ENCODE measurements around the gene PTPN14.

PTPN14 gene

DNA sequence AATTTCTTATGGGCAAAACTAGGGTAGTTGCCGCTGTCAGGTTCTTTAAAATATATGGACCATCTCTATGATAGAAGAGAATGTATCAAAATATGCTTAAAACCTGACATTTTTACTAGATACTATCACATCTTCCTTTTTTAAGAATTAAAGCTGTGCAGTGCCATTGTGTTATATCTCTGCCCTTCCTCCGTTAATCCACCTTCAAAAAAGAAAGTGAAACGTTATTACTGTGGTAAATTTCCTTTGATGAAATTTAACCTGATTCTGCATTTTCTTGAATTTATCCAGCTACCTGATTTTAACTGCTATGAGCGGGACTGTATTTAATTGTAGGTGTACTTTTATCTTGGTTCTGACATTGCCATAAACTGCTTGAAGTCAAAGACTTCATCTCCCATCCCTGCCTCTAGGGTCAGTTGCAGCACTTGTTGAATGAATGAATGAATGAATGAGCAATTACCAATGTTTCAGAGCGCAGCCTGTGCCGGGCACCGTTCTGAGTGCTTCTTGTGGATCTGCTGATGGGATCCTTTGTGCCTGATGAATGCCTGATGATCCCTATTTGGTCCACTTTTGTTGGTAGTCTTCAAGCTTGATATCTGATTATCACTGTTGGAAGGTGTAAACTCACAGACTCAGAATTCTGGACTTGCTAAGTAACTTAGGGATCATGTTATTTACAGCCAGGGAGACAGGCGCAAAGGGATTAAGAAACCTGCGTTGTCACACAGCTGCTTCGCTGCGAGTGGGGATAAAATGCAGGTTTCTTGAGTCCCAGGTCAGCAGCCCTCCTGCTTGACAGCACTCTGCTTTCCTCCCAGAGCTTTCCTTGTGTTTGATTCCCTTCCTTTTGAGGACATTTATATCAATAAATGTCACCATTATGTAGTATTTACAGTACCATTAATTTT is 240.4 kb downstream of the PTPN14 start:
- no peak for DNase-seq (ENCODE audit: low read depth in 2 of 2)

DNA sequence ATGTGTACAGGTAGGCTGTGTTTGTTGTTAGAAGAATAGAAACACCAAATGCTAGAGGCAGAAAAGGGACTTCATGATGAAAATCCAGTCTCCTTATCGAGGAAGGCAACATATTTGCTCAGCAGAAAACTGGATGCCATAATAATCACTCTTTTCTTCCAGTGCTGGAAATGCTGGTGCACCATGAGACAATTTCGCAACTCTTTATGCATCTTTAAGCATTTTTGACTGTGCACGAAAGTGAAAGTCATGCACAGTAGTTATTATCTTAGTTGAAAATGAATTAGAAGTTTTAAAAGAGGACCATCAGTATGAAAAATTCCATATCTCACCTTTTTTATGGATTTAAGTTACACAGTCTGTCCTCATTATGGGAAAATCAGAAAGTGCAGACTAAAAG is 241.4 kb downstream of the PTPN14 start:
- no peak for DNase-seq (ENCODE audit: low read depth in 2 of 2)

DNA sequence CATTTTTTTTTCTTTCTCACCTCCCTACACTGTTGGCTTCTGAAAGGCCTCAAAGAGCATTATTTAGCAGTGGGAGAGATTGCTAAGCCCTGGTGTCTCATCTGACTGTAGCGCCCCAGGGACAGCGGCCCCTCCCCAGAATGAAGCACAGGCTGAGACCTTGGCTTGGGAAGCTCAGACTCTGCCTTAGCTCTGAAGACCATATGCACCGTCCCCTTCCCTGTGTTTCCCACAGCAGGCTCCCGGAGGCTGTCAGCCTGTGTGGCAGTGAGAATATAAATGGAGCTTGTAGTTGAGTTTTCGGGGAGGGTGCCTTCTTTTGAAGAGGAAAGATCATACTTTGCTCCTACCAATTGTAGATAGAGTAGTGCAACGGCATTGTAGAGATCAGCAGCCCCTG is 245.1 kb downstream of the PTPN14 start:
- DNase-seq (ENCODE audit: low read depth in 2 of 2) = no peak

DNA sequence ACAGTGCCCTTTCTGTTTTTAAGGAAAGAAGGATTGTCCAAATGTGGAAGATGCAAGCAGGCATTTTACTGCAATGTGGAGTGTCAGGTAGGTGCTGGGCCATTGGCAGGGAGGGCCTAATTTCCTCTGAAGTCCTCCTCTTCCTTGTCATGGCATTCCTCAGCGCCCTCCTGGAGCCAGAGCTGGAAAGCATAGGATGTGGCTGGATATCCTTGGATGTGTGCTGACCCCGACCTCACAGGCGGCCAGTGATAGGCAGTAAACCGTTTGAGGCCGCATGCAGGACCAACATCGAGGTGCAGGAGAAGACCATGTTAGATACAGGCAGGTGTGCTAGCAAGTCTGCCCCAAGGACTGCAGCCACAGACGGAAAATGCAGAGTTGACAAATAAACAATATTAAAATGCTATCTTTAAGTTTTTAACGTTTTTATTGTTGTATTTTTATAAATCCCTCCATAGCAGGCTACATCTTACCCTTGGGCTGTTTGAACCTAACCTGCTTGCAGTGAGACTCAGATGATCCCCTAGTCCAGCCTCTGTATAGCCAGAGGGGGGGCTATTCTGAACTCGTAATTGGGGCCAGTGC is 246.1 kb downstream of the PTPN14 start:
- DNase-seq (ENCODE audit: low read depth in 2 of 2) = no peak

DNA sequence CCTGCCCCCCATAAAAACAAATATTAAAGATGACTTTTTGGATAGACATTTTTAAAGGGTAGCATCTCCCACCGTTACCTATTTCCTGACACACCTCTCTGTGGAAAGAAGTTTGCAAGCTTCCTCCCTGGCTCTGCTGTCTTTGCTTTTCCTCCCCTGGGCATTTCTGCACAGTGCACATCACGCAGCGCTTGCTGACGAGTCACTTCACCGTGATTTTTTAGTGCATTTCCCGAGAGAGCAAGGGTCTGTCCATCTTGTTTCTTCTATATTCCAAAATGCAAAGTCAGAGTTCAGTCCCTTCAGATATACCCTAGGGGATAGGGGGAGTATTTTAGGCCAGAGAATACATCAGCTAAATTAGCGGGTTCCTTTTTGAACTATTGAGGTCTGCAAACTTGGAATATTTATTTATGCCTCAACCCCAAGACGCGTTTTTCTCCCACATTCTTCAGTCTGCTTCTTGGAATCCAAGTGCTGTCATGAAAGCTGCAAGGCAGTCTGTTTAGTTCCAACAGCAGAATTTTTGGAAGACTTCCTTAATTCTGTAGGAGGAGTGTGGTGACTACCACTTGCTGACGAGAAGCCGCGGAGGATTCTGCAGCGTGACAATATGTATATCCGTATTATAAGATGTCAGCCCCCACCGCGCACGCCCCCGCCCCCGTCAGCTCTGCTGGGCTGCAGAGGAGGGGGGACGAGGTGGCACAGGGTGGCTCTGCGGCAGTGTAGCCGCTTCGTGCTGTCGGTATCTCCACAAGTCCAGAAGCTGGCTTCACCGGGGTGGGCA is 248.1 kb downstream of the PTPN14 start:
- no peak for DNase-seq (ENCODE audit: low read depth in 2 of 2)

DNA sequence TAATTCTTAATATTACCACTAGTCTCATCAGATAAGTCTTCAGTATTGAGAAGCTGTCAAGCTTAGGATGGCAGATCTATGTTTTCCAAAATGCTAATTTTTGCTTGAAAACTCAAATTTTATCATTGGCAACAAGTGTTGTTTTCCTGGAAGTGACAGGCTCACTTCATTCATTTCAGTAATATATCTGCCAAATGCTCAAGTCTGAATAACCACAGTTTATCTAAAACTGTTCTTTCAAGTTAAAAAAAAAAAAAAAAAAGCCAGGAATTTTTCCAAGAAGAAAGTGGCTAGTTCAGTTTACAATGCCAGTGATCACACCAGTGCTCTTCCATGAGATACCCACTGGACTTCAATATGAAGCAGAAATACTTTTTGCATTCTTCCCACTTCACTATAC is 249.9 kb downstream of the PTPN14 start:
- DNase-seq (ENCODE audit: low read depth in 2 of 2) = no peak

DNA sequence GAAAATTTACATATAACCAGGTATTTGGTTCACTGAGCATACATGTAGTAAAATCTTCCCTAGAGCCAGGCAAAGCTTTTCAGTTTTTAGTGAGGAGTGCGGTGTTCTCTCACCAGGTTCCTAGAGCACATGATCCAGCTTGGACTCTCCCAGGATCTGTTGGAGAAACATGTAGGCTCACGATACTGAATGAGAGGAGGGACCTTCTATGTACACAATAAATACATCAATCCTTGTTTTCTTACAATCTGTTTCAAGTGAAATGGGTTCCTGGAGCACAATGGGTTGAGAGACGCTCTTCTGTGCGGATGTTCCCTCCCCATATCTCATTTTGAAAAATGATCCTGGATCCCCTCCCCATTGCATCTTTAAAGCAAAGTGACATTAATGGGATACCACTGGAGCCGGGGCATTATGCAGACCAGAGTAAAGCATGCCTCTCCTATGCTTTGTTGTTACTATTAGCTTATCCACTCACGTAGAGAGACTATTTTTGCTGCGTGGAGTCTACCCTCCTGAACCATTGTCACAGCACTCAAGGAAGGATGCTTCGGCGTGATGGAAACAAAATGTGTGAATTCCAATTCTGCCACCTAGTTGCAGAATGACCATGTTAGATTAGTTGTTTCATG is 251.1 kb downstream of the PTPN14 start:
- no peak for DNase-seq (ENCODE audit: low read depth in 2 of 2)
